C4-2B (cell line): Measurements from ENCODE around the gene WNT11.

ENCODE experiments used
- H3K27ac ChIP-seq: fragments of 450-650 bp; 2 replicates; pipeline ENCODE4 v1.5.1; 2017
- ZFX ChIP-seq: fragments of 450-650 bp; IDR thresholded peaks from 2 replicates; pipeline ENCODE4 v1.6.1; 2017
- TF ChIP-seq, protein P1 (sequence below): fragments of 450-650 bp; conservative IDR thresholded peaks from 2 replicates; pipeline ENCODE4 v1.5.1; 2017; ENCODE audit warnings: mild to moderate bottlenecking

WNT11 gene

DNA sequence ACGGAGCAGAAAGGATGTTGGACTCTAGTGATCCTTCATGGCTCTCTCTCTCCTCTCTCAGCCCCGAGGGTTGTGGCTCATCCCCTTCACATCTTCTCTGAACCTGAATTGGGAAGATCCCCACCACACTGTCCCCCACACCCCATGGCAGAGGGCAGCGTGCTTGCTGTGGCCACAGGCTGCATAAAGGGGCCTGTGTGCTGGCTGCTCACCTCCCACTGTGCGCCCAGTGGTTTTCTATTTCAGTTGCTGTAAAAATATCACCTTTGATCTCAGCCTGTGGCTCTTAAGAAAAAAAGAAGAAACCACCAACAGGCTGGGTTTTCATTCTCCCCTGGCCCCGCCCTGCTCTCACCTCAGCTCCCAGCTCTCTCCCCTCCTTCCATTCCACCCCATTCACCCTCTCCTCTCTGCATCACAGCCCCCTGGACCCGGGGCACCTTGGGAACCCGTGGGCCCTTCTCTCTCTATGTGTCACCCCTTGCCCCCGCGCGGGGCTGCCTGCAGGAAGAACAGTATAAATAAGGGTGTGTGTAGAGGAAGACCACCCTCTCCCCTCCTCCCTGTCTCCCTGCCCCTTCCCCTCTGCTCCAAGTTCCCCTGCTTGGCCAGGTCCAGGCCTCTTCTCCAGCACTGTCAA, 25.8 kb upstream of the WNT11 start:
- H3K27ac ChIP-seq = no peak overlapping the region

DNA sequence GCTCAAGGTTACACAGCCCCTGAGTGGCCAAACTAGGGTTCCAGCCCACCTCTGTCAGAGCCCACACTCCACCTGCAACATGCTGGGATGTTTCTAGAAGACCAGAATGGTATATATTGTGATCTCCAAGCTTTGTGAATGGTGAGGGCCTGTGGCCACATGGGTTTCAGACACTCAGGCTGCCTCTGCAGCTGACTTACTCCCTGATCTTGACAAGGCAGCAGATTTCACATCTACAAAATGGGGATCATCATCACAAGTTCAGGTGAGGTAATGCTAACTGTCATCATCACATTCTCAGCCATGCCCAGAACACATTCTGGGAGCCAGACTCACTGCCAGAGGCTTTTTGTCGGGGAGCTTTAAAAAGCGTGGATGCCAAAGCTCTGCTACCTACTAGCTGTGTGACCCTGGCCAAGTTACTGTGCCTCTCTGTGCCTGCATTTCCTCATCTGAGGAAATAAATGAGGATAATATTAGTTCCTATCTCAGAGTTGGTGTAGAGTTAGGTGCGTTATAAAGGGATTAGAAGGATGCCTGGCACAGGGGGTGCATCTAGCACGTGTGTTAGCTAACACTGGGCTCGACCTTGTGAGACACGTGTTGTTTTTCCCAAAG, 24.9 kb upstream of the WNT11 start:
- TF ChIP-seq, protein P1, sequence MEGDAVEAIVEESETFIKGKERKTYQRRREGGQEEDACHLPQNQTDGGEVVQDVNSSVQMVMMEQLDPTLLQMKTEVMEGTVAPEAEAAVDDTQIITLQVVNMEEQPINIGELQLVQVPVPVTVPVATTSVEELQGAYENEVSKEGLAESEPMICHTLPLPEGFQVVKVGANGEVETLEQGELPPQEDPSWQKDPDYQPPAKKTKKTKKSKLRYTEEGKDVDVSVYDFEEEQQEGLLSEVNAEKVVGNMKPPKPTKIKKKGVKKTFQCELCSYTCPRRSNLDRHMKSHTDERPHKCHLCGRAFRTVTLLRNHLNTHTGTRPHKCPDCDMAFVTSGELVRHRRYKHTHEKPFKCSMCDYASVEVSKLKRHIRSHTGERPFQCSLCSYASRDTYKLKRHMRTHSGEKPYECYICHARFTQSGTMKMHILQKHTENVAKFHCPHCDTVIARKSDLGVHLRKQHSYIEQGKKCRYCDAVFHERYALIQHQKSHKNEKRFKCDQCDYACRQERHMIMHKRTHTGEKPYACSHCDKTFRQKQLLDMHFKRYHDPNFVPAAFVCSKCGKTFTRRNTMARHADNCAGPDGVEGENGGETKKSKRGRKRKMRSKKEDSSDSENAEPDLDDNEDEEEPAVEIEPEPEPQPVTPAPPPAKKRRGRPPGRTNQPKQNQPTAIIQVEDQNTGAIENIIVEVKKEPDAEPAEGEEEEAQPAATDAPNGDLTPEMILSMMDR = no peak
- TF ChIP-seq ZFX = no peak
- no peak overlapping the region for H3K27ac ChIP-seq

More for the DNA sequence above, 25.8 kb upstream of the WNT11 start:
- TF ChIP-seq ZFX = no peak
- TF ChIP-seq, protein P1 = no peak

DNA sequence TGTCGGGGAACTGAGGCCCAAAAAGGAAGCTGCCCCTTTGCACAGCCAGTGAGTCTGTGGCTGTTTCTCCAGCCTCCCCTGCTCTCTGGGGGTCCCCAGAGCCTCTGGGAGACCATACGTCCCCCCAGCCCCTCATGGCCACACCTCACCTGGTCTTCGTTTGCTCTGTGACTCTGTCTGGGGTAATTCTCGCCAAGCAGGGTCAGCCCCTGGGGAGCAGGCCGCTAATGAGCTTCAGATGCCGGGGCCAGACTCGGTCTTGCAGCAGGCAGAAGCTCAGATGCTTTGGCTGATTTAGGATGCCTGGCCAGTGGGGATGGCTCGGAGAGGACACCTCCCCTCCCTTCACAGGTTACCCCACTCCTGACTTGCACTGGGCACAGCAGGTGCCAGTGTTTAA, 24.1 kb upstream of the WNT11 start:
- H3K27ac ChIP-seq = no peak overlapping the region

DNA sequence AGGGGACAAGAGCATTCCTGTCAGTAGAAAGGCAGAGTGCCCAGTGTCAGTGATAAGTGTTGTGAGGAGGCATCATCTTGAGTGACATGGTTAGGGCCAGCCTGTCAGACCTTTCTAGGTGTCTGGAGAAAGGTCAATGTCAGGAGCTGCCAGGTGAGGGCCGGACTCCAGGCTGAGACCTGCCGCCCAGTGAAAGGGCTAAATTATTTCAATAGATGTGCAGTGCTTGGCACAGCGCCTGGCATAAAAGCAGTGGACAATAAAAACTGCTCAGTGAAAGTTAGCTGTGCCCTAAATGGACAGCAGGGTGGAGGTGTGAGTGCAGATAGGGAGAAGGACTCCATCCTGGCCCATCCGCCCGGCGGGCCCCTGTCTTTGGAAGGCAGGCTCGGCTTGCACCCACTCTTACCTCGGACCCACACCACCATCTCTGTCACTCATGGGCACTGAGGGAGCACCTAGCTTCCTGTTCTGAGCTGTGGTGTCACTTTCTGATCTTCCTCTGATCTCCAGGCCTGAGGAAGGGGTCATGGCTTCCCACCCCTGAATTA, 23.5 kb upstream of the WNT11 start:
- no peak overlapping the region for H3K27ac ChIP-seq
- TF ChIP-seq, protein P1 = no peak
- no peak for TF ChIP-seq ZFX

More for the DNA sequence above, 24.1 kb upstream of the WNT11 start:
- TF ChIP-seq, protein P1 = no peak
- no peak for TF ChIP-seq ZFX

DNA sequence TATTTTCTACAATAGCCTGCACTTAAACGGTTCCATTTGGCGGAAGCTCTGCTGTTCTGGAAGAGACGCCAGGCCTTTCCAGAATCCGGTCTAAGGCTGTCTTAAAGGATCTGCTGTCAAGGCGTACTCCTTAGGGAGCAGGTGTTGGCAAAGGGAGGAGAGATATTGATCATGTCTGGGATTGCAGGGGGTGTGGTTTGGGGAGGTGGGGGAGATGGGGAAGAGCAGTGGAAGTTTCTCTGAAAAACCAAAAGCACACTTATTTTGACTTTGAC, 22.5 kb upstream of the WNT11 start:
- TF ChIP-seq ZFX = no peak
- TF ChIP-seq, protein P1 = no peak
- no peak overlapping the region for H3K27ac ChIP-seq

DNA sequence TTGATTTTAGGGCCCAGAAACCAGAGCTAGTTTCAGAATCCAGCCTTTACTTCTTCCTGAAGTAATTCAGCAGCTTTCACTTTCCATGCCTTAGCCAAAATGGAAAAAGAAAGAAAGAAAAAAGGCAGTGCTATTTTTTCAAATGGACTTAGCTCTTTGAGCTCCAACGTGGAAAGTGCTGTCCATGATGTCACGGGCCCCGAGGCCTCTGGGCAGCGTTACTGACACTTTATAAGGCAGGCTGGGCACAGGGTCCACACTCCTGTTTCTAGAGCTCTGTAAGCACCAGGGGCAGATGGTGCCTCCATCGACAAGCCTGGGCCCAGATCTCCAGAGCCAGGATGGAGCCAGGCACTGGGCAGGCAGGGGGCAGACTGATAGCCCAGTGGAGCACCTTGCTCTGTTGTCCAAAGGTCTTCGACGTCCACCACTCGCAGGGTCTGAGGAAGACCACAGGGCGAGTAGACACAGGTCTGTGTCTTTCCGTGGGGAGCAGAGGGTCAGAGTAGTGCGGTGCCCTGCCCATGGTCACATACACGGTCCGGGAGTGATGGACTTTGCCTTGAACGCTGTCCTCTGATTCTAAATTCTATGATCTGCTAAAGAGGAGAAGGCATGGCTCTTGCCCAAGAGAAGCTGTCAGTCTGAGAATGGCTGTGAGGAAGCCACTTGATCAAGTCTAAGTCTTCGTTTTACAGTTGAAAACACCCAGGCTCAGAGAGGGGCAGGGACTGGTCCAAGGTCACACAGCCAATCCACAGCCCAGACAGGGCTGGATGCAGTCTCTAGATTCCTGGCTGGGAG, 22.0 kb upstream of the WNT11 start:
- TF ChIP-seq, protein P1 = no peak
- no peak for TF ChIP-seq ZFX

DNA sequence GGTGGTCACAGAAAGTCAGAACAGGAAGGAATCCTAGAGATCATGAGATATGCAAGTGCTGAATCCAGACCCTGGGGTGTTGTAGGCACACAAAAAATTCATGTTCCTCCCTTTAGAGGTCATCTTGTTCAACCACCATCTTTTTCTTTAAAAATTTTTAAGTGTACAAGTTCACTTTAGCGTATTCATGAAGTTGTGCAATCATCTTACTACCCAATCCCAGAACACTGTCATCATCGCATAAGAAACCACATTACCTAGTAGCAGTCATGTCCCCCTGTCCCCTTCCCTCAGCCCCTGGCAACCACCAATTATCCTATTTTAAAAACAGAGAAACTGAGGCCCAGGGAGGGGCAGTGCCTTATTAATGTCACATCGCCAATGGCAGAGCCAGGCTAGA, 20.3 kb upstream of the WNT11 start:
- TF ChIP-seq, protein P1 = no peak
- no peak for TF ChIP-seq ZFX
- H3K27ac ChIP-seq = no peak overlapping the region

More for the DNA sequence above, 22.0 kb upstream of the WNT11 start:
- H3K27ac ChIP-seq = no peak overlapping the region
